Measurements from ENCODE around the gene RAB31.
A peak's percentile ranks its signal among the peaks of the same experiment; 100 is the strongest.

Gene RAB31

DNA sequence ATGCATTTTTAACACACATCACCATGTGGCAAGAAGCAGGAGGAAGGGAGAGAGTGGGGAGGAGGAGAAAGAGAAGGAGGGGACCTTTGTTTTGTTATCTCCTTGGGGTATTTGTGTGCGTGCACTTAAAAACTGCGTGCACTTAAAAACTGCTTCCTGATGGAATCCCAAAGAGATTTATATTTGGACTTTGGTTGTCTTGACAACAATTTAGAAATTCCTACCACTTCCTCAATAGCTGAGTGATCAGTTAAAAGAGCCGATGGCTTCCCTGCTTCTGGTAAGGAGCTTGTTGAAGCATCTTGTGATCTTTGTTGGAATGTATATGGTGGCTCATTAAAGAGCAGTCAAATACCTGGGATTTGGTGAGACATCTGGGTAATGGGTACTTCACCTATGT is 4.5 kb downstream of the RAB31 start:
- DNase-seq (ENCODE audit: low spot score), result no peak

DNA sequence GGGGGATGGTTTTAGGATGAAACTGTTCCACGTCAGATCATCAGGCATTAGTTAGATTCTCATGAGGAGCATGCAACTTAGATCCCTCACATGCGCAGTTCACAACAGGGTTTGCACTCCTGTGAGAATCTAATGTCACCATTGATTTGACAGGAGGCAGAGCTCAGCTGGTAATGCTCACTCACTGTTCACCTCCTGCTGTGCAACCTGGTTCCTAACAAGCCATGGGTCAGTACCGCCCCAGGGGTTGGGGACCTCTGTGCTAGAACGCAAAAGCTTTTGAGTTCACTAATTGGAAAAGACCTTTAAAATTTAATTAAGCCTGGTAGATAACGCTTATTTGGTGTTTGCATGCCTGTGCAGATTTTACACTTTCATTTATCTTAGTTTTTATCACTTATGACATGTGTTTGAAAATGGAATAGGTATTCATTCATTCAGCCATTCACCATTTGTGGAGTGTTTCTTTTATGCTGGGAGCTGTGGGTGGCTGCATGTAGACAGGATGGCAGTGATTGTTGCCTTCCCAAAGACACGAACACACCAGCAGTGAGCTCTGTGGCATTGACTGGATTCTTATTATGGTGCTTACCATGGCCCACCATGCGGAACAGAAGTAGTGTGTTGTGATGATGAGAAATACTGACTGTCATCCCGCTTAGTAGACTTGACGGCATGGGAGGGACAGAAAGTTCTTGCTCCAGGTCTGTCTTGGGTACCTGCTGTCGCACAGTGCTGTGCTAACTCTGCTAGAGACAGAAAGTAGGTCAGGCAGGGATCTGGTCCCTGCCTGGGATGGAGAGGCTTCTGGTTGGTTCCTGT is 6.4 kb downstream of the RAB31 start:
- DNase-seq (ENCODE audit: low spot score), result no peak

DNA sequence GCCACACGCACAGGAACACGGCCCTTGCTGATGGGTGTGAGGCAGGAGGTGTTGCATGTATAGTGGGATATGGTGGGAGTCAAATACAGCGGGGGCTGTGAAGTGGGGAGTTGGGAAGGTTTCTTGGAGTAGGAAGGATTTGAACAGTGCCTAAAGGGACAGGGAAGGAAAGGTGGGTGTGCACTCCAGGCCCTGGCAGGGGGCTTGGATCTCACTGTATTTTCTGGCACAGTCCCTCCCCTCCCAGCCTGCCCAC is 6.9 kb downstream of the RAB31 start:
- DNase-seq (ENCODE audit: low spot score), result no peak

DNA sequence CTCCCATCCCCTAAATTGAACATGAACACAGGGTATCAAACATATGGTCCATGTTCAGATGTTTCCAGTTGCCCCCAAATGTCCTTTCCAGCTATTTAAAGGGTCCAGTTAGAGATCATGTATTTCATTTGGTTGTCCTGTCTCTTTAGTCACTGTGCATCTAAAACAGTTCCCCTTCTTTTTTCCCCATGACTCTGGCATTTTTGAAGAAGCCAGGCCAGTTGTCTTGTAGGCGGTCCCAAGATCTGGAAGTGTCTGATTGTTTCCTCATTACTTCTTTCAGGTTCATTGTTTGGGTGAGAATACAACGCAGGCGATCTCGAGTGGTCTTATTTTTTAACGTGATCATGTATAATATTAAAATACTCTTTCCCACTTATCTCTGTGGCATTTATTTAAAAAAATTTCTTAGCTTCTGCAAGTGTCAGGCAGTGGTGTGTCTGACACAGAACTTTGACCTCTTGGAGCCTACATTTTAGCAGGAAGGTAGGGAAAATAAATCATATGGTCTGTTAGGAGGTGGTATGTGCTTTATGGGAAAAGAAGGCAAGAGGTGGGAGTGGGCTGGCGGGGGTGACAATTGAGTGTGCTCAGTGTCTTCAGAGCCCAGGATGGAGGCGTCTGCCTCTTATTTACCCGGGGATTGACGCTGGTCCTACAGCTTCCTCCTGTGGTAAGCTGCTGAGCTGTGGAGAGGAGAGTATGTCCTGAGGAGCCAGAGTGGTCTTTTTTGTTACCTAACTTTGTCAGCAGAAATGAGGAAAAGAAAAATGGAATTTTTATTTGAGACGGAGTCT is 8.1 kb downstream of the RAB31 start:
- peak; percentile 63 for DNase-seq (ENCODE audit: low spot score)

DNA sequence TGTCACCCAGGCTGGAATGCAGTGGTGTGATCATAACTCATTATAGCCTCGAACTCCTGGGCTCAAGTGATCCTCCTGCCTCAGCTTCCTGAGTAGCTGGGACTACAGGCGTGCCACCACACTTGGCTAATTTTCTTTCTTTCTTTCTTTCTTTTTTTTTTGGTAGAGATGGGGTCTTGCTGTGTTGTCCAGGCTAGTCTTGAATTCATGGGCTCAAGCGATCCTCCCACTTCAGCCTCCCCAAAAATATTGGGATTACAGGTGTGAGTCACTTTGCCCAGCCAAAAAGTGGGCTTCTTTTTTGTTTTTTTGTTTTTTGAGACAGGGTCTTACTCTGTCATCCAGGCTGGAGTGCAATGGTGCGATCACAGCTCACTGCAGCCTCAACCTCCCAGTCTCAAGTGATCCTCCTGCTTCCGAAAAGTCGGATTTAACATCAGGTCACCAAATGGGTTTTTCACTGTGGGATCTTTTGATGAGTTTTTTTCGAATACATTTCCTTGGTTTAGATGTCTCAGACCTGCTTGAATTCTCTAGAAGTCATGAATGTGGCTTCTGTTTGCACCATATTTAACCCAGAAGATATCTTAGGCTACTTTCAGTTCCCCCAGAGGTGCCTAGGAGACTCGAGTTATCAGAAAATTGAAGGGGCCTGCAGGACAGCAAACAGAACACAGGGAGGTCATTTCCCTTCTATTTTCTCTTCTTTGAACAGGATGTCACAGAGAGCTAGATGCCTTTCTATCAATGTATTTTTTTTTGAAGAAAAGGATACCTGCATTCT is 8.9 kb downstream of the RAB31 start:
- DNase-seq (ENCODE audit: low spot score), result no peak

DNA sequence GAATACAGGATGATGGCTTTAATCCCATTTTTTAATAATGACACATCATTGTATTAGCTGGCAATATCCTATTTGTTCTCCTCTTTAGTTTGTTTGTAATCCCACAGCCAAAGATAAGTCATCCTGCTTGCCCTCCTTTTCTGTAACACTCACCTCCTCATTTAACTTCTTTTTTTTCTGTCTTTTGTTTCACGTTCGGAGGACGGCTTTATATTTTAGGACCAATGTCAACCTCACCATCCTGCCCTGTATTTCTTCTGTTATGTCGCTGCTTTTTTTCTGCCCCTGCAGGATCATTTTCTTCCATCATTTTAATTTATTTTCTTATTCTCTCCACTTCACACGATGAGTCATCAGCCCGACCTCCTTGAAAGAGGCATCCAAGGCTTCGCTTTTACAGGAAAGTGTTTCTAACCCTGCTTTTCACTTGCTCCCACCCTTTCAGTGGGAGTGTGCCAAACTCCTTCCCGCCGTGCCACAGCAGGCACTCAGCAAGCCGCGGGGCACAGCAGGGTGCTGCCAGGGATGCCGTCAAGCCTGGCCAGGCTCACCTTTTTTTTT is 11.4 kb downstream of the RAB31 start:
- DNase-seq (ENCODE audit: low spot score), result no peak

DNA sequence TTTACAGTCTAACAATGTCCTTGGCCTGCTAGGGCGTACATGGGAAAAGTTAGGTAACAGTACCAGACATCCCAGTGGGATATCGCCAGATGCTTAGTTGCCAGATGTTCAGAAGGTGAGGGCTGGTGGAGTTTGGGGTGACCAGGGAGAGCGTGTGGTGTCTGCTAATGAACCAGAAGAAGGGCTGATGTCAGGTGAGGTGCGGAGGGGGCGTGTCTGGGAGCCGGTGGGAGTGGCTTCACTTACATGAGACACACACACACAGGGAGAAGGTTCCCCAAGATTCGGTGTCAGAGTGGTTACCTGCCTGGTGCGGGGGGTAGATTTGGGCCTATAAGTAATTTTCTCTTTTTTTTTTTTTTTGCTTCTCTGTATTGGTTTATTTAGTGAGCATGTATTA is 12.2 kb downstream of the RAB31 start:
- no peak for DNase-seq (ENCODE audit: low spot score)

DNA sequence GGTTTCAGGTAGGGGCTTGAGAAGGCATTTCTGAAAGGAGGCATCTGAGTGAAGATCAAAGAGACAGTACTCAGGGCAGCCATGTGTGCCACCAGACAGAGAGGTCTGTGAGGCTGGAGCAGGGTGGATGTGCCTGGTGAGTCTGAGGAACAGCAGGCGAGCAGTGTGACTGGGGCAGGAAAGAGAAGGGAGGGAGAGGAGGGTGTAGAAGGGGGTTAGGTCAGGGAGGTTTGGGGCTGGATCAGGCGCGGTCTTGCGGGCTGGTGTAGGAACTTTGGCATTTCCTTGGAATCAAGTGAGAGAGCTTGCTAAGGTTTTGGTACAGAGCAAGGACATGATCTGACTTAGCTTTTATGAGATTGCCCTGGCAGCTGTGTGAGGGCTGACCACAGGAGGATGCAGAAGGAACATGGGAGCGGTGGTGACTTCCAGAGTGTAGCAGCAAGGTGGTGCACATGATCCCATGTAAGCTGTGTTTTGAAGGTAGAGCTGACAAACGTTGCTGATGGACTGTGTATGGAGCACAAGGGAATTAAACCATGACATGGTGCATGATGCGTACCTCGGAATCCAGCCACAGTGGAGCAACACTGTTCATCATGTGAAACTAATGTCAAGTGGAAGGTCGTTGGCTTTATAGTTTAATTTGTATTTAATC is 13.9 kb downstream of the RAB31 start:
- no peak for DNase-seq (ENCODE audit: low spot score)

DNA sequence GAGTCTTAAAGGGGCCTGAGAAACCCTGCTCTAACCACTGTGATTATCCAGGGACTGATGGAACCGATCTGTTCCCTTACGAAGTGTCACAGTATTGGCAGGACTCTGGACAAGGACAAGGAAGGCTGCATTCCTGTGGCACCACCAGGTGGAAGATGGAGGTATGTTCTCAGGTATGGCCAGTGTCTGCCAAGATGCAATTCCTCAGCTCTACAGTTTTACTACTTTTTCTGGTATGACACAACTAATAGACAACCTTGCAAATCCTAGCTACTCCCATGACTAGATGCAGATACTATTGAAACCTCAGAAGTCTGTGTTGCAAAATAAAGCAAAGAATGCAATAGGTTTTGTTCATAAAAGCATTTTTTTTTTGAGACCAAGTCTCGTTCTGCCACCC is 14.6 kb downstream of the RAB31 start:
- no peak for DNase-seq (ENCODE audit: low spot score)

DNA sequence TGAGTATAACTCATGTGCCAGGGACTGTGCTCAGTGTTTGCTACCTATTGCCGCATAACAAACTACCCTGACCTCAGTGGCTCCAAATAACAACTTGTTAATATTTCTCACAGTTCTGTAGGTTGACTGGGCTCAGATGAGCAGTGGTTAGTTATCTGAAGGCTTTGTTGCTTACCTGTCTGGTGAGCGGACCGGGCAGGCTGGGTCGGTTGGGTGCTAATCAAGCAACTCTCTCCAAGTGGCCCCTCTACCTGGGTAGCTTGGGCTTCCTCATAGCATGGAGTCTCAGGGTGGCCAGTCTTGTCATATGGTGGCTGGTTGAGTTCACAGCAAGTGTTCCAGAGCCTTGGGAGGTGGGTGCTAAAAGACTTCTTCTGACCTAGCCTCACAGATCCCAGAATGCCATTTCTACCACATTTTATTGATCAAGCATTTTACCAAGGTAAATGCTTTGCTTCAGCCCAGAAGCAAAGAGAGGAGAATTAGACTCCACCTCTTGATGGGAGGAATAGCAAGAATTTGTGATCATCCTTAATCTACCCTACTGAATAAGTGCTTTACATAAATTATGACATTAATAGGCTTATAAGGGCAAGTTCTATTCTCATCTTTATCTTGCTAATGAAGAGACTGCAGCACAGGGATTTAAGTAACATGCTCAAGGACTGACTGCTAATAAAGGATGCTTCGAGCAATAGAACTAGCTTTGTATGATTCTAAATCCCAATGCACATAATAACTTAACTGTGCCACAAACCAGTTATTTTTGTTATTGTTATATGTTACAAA is 16.9 kb downstream of the RAB31 start:
- DNase-seq (ENCODE audit: low spot score), result no peak

DNA sequence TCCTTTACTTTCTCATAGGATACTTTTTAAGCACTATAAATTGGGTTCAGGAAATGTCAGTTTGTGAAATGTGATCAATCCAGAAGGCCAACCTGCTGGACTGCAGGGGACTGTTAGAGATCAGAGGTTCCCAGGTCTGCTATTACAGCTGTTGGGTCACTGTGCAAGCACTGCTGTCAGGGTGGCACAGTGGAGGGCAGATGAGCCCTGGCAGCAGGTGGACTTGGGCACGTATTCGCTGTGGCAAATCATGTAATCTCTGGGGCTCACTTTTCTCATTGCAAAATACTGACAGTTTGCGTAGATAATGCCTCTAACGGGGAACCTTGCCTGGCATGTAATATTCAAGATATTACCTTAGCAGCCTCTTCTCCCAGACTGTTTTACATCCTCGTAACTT is 18.1 kb downstream of the RAB31 start:
- no peak for DNase-seq (ENCODE audit: low spot score)

DNA sequence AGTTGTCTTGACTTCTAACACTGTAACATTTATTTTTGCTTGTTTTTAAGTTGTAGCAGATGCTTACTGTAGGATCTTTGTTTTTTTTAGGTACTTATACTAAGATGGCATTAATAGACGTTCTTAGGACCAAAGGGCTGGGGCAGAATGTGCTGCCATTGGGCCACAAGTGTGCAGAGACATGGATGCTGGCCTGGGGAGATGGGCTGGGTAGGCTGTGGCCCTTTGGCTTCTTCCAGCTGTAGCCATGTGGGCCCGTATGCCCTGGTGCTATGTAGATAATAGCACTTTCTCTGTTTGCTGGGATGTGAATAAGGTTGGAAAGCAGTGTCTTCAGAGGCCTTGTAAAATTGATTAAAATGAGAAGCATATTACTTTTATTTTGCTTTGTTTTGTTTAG is 18.8 kb downstream of the RAB31 start:
- no peak for DNase-seq (ENCODE audit: low spot score)

DNA sequence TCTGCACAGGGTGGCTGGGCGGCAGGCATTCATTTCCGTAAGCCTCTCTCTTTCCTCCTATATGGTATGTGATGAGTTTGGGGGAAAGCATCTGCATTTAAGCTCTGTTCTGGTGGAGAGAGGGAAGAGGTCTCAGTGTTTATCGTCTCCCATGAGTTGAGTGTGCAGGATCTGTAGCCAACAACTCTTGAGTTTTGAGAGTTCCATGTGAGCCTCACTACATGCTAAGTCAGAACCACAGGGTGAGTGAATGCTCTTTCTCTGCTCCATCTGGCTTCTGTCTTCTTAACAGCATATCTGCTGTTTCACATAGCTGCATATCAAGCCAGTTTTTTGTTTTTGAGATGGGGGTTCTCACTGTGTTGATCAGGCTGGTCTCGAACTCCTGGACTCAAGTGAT is 22.7 kb downstream of the RAB31 start:
- no peak for DNase-seq (ENCODE audit: low spot score)

DNA sequence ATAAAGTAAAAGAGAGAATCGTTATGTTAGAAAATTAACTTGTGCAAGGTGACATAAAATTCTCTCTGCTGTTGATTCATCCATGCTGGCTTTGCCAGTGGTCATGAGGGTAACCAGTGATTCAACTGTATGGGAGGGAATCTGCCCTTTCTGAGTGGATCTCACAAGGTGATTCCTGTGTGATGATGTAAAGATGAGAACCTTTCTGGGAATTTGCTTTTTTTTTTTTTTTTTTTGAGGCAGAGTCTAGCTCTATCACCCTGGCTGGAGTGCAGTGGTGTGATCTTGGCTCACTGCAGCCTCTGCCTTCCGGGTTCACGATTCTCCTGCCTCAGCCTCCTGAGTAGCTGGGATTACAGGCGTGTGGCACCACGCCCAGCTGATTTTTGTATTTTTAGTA is 23.3 kb downstream of the RAB31 start:
- DNase-seq (ENCODE audit: low spot score), result no peak

DNA sequence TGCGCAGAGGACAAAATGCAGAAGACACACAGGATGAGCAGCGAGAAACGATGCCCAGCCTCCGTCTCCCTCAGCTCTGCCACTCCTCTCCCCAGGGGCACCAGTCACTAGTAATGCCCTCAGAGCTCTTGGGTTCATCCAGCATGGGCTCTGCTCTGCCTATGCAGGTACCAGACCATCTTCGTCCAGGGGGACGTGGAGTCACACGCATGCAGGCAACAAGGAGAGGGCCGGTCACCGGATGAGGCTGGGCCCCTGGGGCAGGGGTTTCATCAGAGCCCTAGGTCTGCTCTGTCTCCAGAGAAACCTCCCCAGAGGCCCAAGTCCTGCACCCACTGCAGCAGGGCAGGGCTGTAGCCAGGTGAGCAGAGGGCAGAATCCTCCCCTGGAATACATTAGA is 23.9 kb downstream of the RAB31 start:
- DNase-seq (ENCODE audit: low spot score), result no peak

DNA sequence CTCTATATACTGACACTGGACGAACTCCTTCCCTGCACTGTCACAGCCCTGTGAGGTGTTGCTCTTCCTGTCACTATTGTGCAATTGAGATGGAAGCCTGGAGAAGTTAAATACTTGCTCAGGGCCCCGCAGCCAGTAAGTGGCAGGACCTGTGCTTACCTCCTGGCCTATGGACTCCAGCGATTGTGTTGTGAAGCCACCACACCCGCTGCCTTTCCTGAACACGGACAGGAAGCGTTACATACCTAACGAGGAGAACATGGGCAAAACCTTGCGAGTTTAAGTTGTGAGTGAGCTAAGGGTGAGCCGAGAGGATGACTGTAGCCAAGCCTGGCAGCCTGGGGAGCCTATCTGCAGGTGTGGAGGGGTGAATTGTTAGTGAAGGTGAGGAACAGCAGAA is 26.1 kb downstream of the RAB31 start:
- DNase-seq (ENCODE audit: low spot score), result no peak

DNA sequence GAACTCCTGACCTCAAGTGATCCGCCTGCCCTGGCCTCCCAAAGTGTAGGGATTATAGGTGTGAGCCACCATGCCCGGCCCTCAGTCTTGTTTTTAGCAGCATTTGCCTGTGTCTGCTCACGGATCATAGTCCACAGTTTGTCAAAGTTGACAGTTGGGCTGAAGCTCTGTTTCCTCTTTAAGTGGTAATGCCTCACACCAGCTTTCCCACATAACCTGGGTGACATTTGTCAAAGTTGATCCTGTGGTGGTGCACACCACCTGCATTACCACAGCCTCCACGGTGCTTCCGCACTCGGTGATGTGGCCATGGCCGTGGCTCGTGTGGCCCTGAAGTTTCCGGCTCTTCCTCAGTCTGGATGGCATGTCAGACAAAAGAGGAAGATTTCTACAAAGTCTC is 27.1 kb downstream of the RAB31 start:
- no peak for DNase-seq (ENCODE audit: low spot score)

DNA sequence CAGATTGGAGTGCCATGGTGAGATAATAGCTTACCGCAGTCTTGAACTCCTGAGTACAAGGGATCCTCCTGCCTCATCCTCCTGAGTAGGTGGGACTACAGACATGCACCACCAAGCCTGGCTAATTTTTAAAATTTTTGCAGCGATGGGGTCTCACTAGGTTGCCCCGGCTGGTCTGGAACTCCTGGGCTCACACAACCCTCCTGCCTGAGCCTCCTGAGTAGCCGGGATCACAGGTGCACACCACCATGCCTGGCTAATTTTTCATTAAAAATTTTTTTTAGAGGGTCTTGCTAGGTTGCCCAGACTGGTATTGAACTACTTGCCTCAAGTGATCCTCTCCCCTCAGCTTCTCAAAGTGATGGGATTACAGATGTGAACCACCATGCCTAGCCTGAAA is 27.8 kb downstream of the RAB31 start:
- DNase-seq (ENCODE audit: low spot score), result no peak

DNA sequence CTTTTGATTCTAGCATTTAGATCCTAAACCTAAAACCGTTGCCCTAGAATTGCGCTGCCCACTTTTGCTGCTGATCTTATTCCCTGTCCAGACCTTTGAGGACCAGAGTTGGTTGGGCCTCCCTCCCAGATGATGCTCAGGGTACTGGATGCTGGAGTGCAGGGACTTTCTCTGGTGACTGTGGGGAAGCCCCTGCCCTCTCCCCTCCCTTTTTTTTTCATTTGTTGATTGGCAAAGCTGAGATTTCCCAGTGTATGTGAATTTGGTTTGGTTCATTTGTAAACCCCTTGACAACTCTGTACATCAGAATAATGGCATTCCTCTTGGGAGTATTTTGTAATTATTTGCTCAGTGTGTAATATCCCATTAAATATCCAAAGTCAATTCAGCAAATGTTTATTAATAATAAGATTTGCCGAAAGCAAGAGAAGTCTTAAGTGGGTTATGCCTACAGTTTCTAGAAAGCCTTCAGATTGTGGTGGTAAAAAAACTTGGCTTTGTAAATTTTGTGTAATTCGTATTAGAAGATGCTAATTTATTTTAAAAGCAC is 28.3 kb downstream of the RAB31 start:
- no peak for DNase-seq (ENCODE audit: low spot score)

DNA sequence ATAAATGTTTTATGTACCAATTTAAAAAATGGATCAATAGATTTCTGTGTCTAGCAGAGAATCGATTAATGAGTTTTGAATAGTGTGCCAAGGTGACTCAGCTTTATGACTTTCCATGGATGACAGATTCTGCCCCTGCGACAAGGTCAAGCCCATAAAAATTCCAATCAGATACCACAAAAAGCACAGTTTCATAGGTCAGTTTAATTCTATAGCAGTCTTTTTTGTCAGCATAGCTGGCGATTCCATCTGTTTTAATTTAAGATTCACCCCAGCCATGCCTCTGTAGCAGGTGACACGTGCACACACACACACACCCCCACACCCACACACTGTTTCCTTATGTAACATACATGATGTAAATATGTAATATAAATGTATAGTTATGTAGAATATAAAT is 28.9 kb downstream of the RAB31 start:
- DNase-seq (ENCODE audit: low spot score), result no peak

DNA sequence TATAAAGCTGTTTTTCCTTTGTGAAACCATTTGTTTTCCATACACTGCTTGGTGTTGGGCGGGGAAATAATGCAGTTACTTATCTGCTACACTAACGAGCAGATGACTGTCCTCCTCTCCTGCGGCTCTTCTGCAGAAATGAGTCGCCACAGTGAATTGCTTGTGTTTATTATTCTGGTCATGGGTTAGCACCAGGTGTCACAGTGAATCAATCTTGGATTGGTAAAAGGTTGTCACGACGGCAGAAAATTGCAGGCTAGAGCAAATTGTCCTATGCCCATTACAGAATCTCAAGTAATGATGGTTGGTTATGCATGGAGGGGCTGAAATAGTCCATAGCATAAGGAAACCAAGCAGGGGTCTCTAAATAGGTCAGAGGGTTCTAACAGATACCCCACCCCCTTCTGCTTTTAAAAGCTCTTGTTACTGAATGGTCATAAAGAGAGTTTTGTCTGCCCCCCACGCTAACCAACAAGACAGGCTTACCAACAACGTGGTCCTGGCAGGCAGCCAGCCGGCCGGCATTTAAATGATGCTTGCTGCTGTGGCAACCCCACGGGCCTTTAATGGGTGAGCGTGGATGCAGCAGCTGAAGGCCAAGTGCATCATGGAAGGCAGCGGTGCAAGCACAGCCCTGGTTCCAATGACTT is 29.5 kb downstream of the RAB31 start:
- peak; percentile 73 for DNase-seq (ENCODE audit: low spot score)
